Measurements from ENCODE around the gene SPATC1L. TPM values are rescaled to one million over a fixed set of nuclear protein-coding genes. Genes with fewer than 3 reads are reported as not detected.
"Not testable (repeated sequence)": the region's sequence is repeated elsewhere in the genome, so short reads cannot be mapped to it uniquely, and the experiment has no call there.

SPATC1L gene
- total RNA-seq, 2 experiments from 2014 or later = 4.2 to 4.4 TPM

DNA sequence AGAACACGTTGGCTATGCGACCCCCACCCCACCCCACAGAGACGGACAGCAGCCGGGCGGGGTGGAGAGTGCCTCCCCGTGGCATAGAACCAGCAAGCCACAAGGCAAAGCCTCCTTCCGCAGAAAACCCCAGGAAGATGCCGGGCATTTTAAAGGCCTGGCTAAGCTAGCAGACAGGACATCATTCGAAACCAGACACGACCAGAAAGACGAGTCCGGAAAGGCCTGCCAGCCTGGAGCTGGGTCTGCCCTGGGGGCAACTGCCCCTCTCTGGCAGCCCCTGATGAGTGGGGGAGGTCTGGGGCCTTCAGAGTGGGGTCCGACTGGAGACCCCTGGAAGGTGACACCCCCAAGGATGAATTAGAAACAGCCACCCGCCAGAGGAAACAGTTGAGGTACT, 37.4 kb downstream of the SPATC1L start:
- ChIA-PET CTCF (no interaction called here), POLR2A (no interaction called here)
- no peak for DNase-seq
- Mint-ChIP-seq H3K27ac (no peak overlapping the region), H3K27me3 (no peaks in the 10 kb centered on the region), H3K4me1 (peaks cover 13% of the 10 kb centered on the region), H3K4me3 (no peak overlapping the region), H3K9me3 (no peaks in the 10 kb centered on the region), H3K36me3 (ENCODE audit: low read depth) (no peaks in the 10 kb centered on the region)

DNA sequence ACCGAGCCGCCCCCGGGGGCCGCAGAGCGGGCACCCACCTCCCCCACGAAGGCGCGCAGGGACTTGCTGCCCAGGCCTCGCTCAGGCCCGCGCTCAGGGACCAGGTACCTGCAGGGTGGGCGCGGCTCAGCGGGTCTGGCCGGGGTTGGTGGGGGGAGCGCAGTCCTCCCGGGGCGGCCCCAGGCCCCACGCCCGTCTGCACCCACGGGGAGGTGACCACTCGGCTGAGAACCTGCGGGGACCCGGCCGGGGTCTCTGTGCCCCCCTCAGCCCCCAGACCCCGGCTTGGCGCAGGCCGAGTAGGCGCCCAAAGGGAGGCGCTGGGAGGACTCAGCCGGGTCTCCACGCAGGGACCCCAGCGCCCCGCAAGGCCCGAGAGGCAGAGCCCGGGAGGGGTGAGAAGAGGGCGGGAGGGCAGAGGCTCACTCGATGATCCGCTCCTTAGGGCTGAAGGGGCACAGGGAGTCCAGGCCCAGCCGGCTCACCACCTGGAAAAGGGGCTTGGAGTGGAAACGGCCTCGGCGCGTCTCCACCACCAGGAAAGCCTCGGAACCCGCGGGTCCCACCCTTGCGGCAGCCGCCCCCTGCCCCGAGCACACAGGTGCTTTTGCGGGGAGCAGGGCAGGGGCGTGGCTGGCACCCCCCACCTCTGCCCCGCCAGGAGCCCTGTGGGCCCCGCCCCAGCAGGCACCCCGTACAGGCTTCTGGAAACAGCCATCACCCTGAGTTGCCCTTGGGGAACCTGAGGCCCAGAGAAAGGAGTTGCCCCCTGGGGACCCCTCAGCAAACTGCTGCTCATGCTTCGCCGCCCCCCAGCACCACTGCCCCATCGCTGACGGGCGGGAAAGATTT, 38.2 kb downstream of the SPATC1L start:
- DNase-seq = no peak
- ChIA-PET CTCF (no interaction called here), POLR2A (no interaction called here)
- Mint-ChIP-seq H3K27me3 (no peaks in the 10 kb centered on the region), H3K4me3 (no peak overlapping the region), H3K9me3 (no peaks in the 10 kb centered on the region), H3K27ac (no peak overlapping the region), H3K4me1 (peaks cover 14% of the 10 kb centered on the region), H3K36me3 (ENCODE audit: low read depth) (no peaks in the 10 kb centered on the region)

DNA sequence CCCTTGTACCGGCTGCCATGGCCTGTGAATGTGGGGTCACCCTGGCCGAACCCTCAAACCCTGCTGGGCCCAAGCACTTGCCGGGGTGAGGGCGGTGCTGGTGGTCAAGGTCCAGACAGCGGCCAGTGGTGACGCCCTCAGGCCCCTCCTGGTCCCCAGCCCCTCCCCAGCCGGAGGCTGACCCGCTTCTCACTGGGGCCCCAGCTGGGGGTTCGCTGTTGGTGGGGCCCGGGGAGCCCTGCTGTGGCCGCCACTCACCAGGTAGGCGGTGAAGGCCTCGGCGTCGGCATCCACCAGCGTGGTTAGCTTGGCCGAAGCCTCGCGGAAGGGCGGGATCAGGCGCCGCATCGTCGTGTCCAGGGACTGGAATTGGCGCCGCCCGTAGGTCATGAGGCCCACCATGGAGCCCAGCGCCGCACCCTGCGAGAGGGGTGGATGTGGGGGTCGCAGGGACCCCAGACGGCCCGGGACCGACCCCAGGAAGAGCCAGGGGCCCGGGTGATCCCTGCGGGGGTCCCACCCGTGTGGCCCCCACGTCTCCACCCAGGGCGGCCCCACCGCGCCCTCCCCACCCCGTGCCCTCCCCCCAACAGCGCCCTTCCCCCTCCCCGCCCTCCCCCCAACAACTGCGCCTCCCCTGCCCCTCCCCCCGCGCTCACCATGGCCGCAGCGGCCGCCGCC, 39.0 kb downstream of the SPATC1L start:
- Mint-ChIP-seq H3K27me3 (no peaks in the 10 kb centered on the region), H3K4me1 (peaks cover 14% of the 10 kb centered on the region), H3K27ac (no peak overlapping the region), H3K9me3 (no peaks in the 10 kb centered on the region), H3K36me3 (ENCODE audit: low read depth) (no peaks in the 10 kb centered on the region), H3K4me3 (no peak overlapping the region)
- no peak for DNase-seq
- CTCF ChIA-PET = interaction anchor here (0.6 to 2.5 kb wide), 2 partner anchors 140 to 172 kb away, joined by 3 to 13 read pairs; partner anchors contain the start of genes MCM3AP and YBEY
- POLR2A ChIA-PET = no interaction called here

DNA sequence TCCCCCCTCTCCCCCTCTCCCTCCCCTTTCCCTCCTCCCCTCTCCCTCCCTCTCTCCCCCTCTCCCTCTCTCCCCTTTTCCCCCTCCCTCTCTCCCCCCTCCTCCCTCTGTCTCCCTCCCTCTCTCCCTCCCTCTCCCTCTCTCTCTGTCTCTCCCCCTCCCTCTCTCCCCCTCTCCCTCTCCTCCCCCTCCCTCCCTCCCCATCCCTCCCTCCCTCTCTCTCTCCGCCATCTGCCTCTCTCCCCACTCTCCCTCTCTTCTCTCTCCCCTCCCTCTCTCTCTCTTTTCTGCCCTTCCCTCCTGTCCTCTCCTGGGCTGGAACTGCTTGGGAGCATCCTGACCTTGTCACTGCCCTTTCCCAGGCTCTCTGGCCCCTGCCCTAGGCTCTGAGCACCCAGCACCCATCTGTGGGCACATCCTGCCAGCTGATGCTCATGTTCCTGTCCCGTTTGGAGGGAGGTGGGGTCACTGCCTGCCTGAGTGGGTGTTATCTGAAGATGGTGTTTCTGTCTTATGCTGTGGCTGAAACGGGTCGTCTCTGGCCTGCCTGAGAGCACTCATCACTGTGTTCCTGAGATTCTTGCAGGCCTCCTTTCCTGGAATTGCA, 39.7 kb downstream of the SPATC1L start:
- H3K27me3 Mint-ChIP-seq = no peaks in the 10 kb centered on the region
- H3K4me1 Mint-ChIP-seq = peaks cover 14% of the 10 kb centered on the region
- no peak overlapping the region for H3K4me3 Mint-ChIP-seq
- DNase-seq = no peak
- POLR2A ChIA-PET = interaction anchor here (1.4 to 1.8 kb wide), 5 partner anchors 84 to 490 kb away, joined by 5 to 9 read pairs (median 6); partner anchors contain the start of genes C21orf58, LSS and PRMT2
- no peak overlapping the region for H3K27ac Mint-ChIP-seq
- no peaks in the 10 kb centered on the region for H3K36me3 Mint-ChIP-seq (ENCODE audit: low read depth)
- H3K9me3 Mint-ChIP-seq = no peaks in the 10 kb centered on the region
- CTCF ChIA-PET = interaction anchor here (0.6 to 2.5 kb wide), 15 partner anchors 8 to 493 kb away, joined by 3 to 13 read pairs (median 4); partner anchors contain the start of genes MCM3AP and YBEY

DNA sequence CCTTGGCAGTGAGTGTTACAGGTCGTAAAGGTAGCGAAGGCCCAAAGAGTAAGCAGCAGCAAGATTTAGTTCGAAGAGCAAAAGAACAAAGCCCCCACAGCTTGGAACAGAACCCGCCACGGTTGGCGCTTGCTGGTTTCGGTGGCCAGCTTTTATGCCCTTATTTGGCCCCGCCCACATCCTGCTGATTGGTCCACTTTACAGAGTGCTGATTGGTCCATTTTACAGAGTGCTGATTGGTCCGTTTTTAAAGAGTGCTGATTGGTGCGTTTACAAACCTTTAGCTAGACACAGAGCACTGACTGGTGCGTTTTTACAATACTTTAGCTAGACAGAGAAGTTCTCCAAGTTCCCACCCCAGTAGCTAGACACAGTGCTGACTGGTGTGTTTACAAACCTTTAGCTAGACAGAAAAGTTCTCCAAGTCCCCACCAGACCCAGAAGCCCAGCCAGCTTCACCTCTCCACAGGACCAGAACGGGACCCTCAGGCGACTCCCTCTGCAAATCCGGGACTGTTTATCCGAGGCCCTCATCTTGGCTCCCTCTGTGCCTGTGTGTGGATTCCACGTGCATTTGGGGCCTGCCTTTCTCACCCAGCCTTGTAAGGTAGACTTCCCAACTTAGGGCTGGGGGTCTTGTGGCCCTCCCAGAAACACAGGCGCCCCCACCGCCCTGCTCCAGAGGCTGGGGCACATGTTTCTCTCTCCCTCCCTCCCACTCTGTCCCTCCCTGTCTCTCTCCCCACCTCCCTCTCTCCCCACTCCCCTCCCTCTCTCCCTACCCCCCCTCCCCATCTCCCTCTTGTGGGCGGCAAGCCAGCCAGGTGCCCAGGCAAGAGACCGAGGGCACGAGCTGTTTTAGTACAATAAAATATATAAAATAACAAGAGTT, 41.4 kb downstream of the SPATC1L start:
- Mint-ChIP-seq H3K4me3 (no peak overlapping the region), H3K27me3 (no peaks in the 10 kb centered on the region), H3K36me3 (ENCODE audit: low read depth) (no peaks in the 10 kb centered on the region), H3K9me3 (no peaks in the 10 kb centered on the region), H3K27ac (no peak overlapping the region), H3K4me1 (peaks cover 14% of the 10 kb centered on the region)
- DNase-seq = no peak
- ChIA-PET POLR2A (interaction anchor here (0.6 to 1.8 kb wide), 11 partner anchors 86 to 495 kb away, joined by 3 to 9 read pairs (median 4); partner anchors contain the start of genes C21orf58, LSS, MCM3AP and PRMT2), CTCF (interaction anchor here (0.6 to 2.5 kb wide), 37 partner anchors 10 to 550 kb away, joined by 3 to 13 read pairs (median 4); partner anchors contain the start of genes MCM3AP and YBEY)

DNA sequence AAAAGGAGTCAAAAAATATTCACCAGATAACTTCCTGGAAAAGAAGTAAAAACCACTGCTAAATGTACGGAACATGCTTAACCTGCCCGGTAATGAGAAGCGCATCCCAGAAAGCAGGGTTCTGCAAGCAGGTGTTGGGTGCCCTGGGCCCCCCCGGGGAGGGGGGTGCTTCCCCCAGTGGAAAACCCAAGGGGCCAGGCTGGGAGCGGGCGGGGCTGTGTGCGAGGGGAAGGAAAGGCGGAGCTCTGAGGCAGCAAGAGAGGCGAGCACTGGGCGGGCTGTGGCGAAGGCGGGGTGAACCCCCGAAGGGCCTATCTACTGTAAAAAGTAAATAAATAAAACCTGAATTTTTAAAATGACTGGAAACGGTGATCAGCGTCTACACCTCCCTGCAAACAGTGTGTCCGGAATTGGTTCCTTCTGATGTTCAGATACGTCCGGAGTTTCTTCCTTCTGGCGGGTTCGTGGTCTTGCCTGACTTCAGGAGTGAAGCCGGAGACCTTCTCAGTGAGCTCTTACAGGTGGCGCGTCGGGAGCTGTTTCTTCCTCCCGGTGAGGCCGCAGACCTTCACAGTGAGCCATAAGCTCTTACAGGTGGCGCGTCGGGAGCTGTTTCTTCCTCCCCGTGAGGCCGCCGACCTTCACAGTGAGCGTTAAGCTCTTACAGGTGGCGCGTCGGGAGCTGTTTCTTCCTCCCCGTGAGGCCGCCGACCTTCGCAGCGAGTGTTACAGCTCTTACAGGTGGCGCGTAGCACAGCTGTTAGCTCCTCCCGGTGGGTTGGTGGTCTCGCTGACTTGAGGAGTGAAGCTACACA, 42.3 kb downstream of the SPATC1L start:
- H3K27me3 Mint-ChIP-seq = no peaks in the 10 kb centered on the region
- no peaks in the 10 kb centered on the region for H3K36me3 Mint-ChIP-seq (ENCODE audit: low read depth)
- H3K9me3 Mint-ChIP-seq = no peaks in the 10 kb centered on the region
- H3K4me3 Mint-ChIP-seq = no peak overlapping the region
- no peak for DNase-seq
- ChIA-PET POLR2A (interaction anchor here (0.7 to 0.9 kb wide), 2 partner anchors 88 to 181 kb away, joined by 3 read pairs; partner anchors contain the start of gene C21orf58), CTCF (interaction anchor here (0.6 to 2.4 kb wide), 9 partner anchors 11 to 550 kb away, joined by 3 to 7 read pairs (median 4); no protein-coding TSS in a partner anchor)
- no peak overlapping the region for H3K27ac Mint-ChIP-seq
- H3K4me1 Mint-ChIP-seq = peaks cover 14% of the 10 kb centered on the region

DNA sequence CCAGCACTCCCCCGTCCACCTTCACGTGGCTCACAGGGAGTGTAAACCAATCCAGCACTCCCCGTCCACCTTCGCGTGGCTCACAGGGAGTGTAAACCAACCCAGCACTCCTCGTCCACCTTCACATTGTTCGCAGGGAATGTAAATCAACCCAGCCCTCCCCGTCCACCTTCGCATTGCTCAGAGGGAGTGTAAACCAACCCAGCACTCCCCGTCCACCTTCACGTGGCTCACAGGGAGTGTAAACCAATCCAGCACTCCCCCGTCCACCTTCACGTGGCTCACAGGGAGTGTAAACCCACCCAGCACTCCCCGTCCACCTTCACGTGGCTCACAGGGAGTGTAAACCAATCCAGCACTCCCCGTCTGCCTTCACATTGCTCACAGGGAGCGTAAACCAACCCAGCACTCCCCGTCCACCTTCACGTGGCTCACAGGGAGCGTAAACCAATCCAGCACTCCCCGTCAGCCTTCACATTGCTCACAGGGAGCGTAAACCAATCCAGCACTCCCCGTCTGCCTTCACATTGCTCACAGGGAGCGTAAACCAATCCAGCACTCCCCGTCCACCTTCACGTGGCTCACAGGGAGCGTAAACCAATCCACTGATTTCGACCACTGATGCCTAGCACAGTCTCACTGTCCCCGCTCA, 43.8 kb downstream of the SPATC1L start:
- H3K27ac Mint-ChIP-seq; POLR2A ChIA-PET; H3K9me3 Mint-ChIP-seq; DNase-seq; CTCF ChIA-PET; H3K36me3 Mint-ChIP-seq (ENCODE audit: low read depth); H3K27me3 Mint-ChIP-seq; H3K4me3 Mint-ChIP-seq: not testable (repeated sequence)
- peaks cover 14% of the 10 kb centered on the region for H3K4me1 Mint-ChIP-seq

DNA sequence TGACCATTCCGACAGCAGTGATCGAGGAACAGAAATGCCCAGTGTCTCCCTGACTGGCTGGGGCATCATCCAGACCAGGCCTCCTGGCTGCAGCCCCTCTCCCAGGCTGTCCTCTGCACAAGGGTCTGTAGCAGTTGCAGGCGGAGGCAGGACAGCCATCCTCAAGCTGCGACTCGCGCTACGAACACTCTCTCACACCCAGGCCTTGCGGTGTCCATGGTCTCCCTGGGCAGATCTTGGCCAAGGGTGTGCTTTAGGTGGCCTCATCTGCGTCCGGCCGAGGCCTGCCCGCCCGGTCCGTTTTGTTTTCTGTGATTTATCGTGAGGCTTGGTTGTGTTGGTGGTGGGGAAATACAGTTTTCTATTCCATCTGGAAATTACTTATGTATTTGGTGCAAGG, 44.6 kb downstream of the SPATC1L start:
- H3K4me1 Mint-ChIP-seq = peaks cover 12% of the 10 kb centered on the region
- ChIA-PET CTCF (no interaction called here), POLR2A (no interaction called here)
- H3K27ac Mint-ChIP-seq = no peak overlapping the region
- H3K36me3 Mint-ChIP-seq (ENCODE audit: low read depth) = no peaks in the 10 kb centered on the region
- H3K27me3 Mint-ChIP-seq = no peaks in the 10 kb centered on the region
- H3K4me3 Mint-ChIP-seq = no peak overlapping the region
- no peak for DNase-seq
- H3K9me3 Mint-ChIP-seq = no peaks in the 10 kb centered on the region

DNA sequence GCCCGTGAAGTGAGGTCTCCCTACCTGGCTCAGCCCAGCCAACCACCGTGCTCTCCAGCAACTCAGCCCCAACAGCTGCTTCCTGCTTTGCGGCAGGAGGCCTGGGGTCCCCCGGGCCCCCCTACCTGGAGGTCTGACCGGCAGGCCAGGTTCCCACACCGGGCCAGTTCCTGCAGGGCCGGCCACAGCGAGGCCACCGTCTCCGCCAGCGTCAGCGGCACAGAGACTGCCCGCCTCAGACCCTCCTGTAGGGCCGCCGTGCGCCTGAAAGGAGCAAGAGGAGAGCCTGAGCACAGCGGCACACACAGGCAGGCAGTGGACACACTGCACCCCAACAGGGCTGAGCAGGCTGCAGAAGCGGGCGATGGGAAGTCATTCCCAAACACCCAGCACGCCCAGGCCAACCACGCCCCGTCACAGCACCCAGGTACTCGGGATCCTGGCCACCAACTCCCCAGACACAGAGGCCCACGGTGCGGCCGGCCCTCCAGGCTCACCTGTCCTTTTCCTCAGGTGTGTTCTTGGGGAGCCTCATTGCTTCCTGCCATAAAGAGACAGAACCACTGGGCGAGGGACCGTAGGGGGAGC, 45.8 kb downstream of the SPATC1L start:
- no peak overlapping the region for H3K4me3 Mint-ChIP-seq
- POLR2A ChIA-PET = no interaction called here
- H3K27ac Mint-ChIP-seq = no peak overlapping the region
- H3K4me1 Mint-ChIP-seq = peaks cover 5% of the 10 kb centered on the region
- DNase-seq = no peak
- no peaks in the 10 kb centered on the region for H3K27me3 Mint-ChIP-seq
- no peaks in the 10 kb centered on the region for H3K36me3 Mint-ChIP-seq (ENCODE audit: low read depth)
- CTCF ChIA-PET = no interaction called here
- H3K9me3 Mint-ChIP-seq = no peaks in the 10 kb centered on the region

DNA sequence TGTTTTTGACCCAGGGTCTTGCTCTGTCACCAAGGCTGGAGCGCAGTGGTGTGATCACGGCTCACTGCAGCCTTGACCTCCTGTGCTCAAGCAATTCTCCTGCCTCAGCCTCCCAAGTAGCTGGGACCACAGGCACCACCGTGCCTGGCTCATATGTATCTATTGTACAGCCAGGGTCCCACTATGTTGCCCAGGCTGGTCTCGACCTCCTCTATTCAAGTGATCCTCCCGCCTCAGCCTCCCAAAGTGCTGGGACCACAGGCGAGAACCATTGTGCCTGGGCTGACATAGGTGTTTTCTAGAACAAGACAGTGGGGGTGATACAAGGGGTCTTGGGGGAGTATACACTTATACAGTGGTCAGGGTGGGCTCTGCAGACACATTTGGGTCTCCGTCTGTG, 46.4 kb downstream of the SPATC1L start:
- POLR2A ChIA-PET = no interaction called here
- peaks cover 4% of the 10 kb centered on the region for H3K4me1 Mint-ChIP-seq
- CTCF ChIA-PET = no interaction called here
- H3K27ac Mint-ChIP-seq = no peak overlapping the region
- H3K9me3 Mint-ChIP-seq = no peaks in the 10 kb centered on the region
- no peaks in the 10 kb centered on the region for H3K36me3 Mint-ChIP-seq (ENCODE audit: low read depth)
- no peaks in the 10 kb centered on the region for H3K27me3 Mint-ChIP-seq
- DNase-seq = no peak
- no peak overlapping the region for H3K4me3 Mint-ChIP-seq

DNA sequence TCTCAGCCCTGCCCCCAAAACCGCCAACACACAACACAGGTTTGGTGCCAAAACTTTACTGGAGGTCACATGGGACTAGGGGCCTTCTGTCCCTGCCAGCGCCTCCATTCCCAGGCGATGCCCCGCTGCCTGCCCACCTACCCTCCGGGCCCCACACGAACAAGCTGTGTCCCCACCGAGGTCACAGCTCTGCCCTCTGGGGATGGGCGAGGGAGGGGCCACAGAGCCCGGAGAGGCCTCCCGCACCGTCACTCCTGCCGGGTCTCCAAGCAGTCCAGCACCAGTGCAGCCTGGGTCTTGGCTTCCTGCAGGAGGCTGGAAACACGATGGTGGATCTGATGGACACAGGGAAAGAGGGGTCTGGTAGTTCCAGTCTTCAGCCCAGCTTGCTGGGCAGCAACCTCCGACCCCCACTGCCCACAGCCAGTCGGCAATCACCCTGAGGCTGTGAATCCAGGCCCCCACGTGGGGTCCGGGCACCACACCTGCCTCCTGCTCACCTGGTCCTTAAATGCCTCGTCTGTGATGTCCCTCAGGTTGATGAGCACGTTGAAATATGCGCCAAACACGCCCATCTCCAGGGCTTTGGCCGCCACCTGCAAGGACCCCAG, 47.4 kb downstream of the SPATC1L start:
- POLR2A ChIA-PET = no interaction called here
- H3K27ac Mint-ChIP-seq = no peak overlapping the region
- no peak overlapping the region for H3K4me3 Mint-ChIP-seq
- peaks cover 1% of the 10 kb centered on the region for H3K4me1 Mint-ChIP-seq
- no peaks in the 10 kb centered on the region for H3K36me3 Mint-ChIP-seq (ENCODE audit: low read depth)
- DNase-seq = no peak
- CTCF ChIA-PET = no interaction called here
- H3K27me3 Mint-ChIP-seq = no peaks in the 10 kb centered on the region
- no peaks in the 10 kb centered on the region for H3K9me3 Mint-ChIP-seq
